Activated CD8-positive, alpha-beta memory T cell treated with anti-CD3 and anti-CD28 coated beads for 24 hours (primary cell): ENCODE data around the gene OSBPL6.
A peak's percentile ranks its signal among the peaks of the same experiment; 100 is the strongest.
"Not testable (repeated sequence)": the region's sequence is repeated elsewhere in the genome, so short reads cannot be mapped to it uniquely, and the experiment has no call there.

Source experiments
- DNase-seq: peaks from one replicate; pipeline ENCODE4 v3.0.0-alpha.2; 2020

The OSBPL6 gene

DNA sequence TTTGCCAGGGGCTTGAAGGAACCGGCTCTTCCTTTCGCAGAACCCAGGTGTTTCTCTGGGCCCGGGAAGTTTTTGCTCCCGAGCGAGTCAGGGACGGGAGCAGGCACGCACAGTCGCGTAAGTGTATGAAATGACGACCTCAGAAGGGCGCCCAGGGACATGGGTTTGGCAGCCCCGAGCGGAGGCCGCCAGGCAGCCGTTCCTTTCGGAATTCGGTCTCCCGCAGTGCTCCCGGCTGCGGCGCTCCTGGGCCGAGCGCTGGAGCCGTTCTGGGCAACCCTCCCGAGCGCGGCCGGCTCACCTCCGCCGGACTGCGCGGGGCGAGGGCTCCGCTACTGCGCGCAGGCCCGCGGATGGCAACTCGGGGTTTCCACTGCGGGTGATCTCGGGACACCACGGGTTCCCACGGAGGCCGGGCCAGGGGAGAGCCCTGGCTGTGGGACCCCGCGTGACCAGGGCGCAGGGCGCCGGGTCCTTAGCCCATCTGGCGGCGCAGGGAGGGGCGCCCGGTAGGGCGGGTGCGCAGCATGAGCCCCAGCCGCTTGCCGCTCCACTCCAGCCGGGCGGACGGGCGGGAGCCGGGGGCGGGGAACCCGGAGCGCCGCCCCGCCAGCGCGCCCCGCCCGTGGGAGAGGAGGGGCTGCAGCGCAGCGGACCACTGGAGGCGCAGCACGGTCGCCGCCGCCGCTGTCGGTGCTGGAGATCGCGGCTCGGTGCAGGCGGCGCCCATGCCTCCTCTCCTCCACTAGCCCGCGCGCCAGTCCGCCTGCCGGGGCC is at the start of gene OSBPL6:
TSS of gene OSBPL6 (plus strand) at position 690 of the 777 bp plus-strand sequence. CDS start 111,673 bp downstream, outside the sequence.
- peak; percentile 83 for DNase-seq

DNA sequence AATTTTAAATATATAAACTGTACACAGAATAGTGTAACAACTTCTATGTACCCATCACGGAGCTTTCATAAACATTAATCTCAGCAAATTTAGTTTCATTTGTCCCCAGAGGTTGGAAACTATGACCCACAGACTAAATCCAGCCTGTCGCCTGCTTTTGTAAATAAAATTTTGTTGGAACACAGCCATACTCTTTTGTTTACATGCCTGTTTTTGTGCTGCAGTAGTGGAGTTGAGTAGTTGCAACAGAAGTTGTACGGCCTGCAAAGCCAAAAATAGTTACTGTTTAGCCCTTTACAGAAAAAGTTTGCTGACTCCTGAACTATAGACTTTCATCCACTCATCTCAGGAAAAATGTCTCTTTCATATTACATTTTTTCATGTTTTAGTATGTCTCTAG is 42.3 kb upstream of the OSBPL6 start:
- no peak for DNase-seq

DNA sequence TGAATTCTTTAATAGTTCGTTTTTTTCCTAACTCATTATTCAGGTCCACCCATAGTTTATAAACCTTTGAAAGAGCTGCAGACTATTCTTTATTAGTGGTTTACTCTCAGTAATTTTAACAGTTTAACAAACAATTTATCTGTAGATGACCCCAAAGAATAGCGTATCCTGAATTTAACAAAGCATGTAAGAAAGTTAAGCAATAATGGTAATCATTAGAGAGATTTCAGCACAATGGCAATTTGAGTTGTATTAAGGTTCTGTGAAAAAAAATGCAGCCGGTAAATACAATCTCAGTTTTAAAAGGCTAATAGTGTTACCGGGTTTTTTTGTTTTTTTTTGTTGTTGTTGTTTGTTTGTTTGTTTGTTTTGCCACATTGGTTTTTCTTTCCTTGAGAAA is 41.8 kb upstream of the OSBPL6 start:
- no peak for DNase-seq

DNA sequence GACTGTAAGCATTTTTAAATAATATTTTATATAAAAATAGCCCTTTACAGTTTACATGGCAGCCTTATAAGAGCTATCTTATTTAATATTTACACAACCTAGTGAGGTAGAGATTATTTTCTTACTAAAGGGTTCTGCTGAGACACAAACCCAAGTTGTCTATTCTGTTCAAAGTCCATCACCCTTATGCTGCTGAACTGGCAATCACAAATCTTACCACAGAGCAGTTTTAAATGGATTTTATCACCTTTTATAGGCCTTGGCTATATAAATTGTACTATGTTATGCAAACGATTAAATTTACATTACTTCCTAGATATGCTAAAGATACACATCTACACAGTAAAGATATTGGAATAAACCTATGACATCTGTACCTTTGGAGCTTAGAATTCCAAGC is 41.3 kb upstream of the OSBPL6 start:
- no peak for DNase-seq

DNA sequence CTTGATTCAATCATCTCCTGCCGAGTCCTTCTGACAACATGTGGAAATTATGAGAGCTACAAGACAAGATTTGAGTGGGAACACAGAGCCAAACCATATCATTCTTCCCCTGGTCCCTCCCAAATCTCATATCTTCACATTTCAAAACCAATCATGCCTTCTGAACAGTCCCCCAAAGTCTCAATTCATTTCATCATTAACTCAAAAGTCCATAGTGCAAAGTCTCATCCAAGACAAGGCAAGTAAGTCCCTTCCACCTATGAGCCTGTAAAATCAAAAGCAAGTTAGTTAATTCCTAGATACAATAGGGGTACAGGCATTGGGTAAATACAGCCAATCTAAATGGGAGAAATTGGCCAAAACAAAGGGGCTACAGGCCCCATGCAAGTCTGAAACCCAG is 40.4 kb upstream of the OSBPL6 start:
- not testable (repeated sequence) for DNase-seq

DNA sequence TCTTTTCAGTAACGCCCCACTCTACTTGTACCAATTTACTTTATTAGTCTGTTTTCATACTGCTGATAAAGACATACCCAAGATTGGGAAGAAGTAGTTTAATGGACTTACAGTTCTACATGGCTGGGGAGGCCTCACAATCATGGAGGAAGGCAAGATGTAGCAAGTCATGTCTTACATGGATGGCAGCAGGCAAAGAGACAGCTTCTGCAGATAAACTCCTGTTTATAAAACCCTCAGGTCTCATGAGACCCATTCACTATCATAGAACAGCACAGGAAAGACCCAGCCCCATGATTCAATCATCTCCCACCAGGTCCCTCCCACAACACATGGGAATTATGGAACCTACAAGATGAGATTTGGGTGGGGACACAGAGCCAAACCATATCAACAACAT is 38.8 kb upstream of the OSBPL6 start:
- DNase-seq = no peak

DNA sequence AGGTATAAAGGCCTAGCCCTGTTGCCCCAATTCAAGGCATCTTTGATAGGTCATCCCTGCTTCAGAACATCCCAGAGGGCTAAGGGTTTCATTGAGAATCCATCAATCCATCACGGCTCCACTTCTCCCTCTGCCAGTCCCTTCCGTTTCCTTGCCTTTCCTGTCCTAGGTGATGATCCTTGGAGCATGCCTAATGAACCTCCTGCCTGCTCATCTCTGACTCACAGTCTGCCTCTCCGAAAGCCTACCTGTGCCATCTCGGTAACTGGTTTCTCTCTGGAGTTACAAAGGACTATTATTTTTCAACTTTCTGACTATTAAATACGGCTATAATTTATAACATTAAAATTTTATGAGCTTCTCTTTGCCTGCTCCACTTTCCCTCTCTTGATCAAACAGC is 36.7 kb upstream of the OSBPL6 start:
- no peak for DNase-seq

DNA sequence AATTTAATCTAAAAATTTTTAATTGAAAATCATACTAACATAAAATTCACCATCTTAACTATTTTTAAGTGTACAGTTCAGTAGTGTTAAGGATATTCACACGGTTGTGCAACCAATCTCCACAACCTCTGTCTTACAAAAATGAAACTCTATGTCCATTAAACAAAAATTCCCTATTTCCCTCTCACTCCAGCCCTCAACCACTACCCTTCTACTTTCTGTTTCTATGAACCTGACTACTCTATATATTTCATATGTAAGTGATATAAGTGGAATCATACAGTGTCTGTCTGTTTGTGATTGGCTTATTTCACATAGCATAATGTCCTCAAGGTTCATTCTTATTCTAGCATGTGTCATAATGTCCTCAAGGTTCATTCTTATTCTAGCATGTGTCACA is 34.3 kb upstream of the OSBPL6 start:
- DNase-seq = no peak

DNA sequence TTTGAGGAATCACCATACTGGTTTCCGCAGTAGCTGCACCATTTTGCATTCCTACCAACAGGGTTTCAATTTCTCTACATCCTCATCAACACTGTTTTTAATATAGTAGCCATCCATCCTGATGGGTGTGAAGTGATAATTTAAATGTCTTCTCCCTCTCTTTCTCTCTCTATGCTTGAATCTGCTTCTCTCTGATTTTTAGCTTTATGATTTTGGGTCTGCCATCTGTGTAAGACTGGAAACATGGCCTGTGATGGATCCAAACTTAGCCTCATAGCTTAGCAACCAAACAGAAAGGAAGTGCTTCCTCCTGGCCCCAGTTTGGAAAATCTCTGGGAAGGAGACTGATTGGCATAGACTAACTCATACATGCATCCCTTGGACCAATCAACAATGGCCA is 33.7 kb upstream of the OSBPL6 start:
- DNase-seq = no peak

DNA sequence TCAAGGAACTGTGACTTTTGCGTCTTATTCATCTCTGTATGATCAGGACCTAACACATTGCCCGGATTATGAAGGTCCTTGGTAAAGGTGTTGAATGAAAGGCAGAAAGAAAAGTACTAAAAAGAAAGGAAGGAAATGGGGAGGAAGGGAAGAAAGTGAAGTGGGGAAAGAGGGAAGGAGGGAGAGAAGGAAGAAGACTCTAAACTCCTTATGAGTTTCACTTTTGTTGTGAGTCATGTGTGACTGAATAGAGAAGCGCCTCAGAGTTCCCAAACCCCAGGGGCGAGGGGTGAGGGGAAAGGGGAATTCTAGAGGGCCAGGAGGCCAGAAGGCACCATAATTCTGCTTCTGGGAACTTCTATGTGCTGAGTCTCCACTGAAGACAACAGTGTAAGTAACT is 30.9 kb upstream of the OSBPL6 start:
- DNase-seq = no peak

DNA sequence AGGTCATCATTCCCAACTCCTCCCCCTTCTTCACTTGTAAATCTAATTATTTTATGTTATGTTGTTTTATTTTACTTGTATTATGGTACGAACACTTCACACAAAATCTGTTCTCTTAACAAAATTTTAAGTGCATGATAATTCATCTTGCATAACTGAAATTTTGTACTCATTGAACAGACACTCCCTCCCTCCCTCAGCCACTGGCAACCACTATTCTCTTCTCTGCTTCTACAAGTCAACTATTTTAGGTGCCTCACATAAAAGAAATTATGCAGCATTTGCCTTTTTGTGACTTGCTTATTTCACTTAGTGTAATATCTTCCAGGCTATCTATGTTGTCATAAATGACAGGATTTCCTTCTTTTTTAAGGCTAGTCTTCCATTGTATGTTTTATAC is 30.4 kb upstream of the OSBPL6 start:
- no peak for DNase-seq

DNA sequence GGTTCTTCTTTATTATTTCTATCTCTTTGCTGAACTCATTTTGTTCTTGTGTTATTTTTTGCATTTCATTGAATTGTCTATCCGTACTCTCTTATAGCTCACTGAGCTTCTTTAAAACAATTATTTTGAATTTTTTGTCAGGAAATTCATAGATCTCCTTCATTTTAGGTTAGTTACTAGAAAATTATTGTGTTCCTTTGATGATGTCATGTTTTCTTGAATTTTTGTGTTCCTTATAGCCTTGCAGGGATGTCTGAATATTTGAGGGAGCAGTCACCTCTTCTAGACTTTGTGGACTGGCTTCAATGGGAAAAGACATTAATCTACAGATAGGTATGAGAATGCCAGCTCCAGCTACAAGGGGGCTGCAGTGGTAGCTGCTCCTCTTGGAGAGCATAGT is 20.7 kb upstream of the OSBPL6 start:
- DNase-seq = no peak

DNA sequence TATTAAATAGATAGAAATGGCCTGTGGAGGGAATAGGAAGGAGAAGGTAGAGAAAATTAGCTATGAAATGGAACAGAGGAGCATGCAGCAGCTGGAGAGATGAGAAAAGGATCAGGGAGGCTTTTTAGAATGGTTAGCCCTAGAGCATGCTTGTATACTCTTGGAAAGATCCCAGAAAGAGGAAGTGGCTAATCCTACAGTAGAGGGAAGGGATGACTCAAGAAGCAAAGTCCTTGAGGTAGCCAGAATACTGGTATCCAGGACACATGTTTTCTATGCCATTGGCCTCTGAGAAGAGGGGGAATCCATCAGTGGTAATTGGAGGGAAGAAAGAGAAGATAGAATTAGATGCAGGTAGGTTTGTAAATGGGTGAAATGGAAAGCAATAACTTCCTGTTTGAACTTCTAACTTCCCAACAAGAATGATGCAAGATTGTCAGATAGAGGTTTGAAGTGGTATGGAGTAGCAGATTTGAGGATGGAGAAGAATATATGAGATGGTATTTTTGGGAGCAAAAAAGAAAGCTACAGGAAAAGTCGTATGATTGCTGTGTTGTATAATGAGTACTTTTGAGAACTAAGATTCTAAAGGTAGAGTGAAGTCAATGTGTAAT is 17.1 kb upstream of the OSBPL6 start:
- DNase-seq = no peak

DNA sequence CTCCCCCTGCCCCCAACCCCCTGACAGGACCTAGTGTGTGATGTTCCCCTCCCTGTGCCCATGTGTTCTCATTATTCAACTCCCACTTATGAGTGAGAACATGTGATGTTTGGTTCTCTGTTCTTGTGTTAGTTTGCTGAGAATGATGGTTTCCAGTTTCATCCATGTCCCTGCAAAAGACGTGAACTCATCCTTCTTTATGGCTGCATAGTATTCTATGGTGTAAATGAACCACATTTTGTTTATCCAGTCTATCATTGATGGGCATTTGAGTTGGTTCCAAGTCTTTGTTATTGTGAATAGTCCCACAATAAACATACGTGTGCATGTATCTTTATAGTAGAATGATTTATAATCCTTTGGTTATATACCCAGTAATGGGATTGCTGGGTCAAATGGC is 13.7 kb upstream of the OSBPL6 start:
- DNase-seq = not testable (repeated sequence)

DNA sequence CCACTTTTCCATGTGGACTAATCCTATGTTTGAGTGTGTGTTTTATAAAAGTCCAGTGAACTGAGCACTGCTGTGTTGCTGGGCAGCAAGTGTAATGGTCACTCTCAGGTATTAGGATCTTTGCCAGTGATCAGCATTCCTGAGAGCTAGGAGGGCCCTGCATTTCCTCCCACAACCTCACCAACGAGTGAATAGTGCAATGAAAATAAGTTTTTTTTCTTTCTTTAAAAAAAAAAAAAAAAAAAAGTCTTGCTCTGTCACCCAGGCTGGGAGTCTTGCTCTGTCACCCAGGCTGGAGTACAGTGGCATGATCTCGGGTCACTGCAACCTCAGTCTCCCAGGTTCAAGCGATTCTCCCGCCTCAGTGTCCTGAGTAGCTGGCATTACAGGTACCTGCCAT is 6.5 kb upstream of the OSBPL6 start:
- DNase-seq = no peak

DNA sequence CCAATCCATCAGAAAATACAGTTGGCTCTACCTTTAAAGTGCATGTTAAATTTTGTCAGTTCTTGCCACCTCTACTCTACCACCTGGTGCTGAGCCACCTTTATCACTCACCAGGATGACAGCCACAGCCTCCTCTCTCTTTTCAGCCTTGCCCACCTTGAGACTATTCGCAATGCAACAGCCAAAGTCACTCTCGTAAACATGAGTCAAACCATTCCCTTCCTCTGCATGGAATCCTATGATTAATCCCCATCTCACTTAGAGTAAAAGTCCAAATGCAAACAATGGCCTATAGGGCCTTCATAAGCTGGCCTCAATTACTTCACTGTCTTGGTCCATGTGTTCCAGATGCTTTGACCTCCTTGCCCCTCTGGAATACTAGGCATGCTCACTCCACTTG is 5.8 kb upstream of the OSBPL6 start:
- DNase-seq = no peak

DNA sequence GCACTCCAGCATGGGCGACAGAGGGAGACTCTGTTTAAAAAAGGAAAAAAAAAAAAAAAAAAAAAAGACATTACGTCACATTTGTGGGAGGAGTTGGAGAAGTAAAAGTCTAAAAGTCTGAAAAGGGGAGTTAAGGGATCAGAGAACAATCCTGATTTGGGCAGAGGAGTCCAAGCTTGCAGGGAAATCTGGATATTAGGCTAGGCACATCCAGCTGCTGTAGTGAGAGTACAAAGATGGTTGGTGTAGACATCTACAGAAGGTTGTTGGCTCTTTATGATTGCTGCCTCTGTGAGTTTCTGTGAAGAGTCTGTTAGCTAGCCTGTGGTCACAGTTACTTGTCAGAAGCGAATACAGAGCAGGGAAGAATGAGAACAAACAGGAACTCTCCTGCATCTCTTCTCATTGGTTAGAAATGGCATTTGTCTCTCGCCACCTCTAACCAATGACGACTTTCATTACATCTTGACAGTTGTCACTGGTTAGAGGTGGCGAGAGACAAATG is 3.3 kb upstream of the OSBPL6 start:
- DNase-seq = no peak

DNA sequence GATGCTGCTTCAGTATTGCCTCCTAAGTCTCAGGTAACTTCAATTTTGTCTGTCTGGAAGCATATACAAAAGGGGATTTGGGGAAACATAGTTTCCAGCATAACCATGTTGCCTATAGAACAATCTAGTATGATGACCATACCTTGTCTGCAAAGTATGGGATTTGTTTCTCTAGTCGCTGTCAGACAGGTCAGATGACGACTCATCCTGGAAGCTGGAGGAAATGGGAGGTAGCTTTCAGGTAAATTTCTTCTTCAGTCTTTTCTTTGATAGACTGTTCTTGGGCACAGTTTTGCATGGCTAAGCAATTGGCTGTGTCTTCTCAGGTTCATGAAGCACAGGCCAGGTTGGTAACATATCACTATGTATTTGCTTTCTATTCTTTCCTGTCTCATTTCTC is 2.8 kb upstream of the OSBPL6 start:
- no peak for DNase-seq

DNA sequence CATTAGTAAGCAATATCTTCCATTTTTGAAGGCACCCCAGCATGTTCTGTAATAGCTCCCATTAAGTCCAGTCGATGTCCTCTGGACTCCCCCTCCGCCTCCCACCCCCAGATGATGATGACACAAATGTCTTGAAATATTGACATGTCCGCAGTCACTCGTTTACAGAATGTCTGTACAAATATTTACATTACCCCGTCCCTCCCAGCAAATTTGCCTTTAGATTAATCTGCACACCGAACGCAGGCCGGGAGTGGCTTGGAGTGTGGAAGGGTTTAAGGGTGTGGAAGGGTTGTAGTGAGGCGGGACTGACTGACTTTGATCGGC is 853 bp upstream of the OSBPL6 start:
- peak; percentile 57 for DNase-seq

DNA sequence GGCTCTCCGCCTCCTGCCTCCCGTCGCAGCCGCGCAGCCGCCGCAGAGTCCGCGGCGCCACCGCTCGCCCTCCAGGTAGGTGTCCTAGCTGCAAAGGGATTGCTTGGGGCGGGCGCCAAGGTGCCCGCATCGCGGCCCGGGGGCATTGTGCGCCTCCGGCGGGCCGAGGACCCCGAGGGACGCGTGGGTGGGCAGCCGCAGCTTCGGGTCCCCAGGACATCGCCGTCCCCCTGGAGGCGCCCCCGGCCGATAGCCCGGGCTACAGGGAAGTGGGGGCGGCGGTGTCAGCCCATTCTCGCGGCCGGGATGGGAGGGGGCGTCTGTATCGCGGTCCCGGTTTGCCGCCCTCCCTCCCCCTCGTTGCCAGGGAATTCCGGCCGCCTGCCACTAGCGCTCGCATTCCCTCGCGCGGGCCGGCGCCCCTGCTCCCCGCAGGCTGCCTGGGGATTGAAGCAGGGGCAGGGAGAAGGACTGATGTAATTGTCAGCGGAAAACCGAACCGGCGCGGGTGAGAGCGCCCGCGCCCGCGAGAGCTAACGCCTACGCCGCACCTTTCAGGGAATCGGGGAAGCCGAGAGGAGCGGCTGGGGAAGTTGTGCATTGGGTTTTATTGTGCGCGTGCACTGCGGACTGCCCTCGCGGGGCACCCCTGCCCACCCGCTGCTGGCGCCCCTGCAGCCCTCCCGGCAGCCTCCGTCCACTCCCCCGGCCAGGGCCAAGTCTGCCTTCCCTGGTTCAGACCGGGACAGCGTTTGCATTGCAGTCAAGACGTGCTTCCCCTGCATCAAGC is 483 bp downstream of the OSBPL6 start:
- peak; percentile 62 for DNase-seq

DNA sequence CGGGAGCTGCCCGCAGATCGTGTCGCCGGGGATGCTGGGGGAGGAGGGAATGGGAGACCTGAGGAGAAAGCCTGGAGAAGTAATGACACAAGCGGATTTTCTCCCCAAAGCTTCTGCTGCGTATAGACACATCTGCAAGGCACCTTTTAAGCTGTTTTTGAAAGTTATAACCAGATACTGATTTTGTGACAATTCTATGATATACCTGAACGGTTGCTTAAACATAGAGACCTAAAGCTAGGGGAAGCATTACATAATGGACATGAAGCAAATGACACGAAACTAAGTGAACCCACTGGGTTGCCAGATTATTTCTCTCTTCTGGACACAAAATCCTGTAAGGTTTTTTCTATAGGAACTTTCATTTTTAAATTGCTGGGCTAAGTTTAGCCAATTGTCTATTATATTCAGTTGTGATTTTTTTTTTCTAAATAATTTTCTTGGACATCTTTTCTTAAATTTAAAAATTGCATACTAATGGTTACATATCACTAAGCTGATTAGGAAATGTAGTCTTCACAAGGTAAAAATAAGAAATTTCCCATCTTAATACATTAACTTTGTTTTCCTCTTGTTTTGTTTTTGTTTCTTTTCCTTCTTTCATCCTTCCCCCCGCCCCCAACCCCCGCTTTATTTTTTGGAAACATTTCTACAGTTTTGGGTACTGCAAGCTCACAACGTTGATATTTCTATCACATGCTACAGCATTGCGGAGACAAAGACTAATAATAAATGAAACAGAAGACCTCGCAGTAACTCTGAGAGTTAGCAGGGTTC is 1.3 kb downstream of the OSBPL6 start:
- no peak for DNase-seq

DNA sequence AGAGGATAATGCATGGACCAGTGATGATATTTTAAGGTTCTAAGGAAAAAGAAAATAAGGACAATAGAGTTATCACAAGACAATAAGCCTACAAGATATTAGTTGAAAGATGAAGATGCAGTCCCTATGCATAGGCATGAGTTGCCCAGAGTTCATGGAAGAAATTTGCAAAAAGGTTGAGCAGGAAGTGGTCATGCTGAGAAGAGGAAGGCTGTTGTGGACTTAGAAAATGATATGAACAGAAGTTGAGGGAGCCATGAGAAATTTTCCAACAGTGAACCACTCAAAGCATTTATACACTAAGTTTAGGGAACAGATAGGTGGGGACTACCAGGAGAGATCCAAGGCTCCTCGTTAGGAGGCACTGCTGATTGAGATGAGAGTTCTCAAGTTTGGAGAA is 3.5 kb downstream of the OSBPL6 start:
- DNase-seq = no peak

DNA sequence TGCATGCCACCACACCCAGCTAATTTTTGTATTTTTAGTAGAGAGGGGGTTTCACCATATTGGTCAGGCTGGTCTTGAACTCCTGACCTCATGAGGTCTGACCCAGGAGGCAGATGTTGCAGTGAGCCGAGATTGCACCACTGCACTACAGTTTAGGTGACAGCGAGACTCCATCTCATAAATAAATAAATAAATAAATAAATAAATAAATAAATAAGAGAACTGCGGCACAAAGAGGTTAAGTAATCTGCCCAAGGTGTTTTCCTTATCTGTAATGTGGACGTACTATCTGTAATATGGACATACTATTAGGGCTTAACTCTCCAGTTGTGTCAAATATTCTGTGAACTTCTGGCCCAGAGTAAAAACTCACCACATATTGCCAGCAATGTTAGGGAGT is 4.1 kb downstream of the OSBPL6 start:
- DNase-seq = not testable (repeated sequence)
